UCSD-AML1 (cell line): Measurements from ENCODE around the gene TNXB.
"Not testable (repeated sequence)": the region's sequence is repeated elsewhere in the genome, so short reads cannot be mapped to it uniquely, and the experiment has no call there.

Source experiments
- DNase-seq: peaks from one replicate; lab custom pipeline; 2025; ENCODE audit not compliant: unreplicated experiment; lab: John Stamatoyannopoulos, UW

Gene TNXB

DNA sequence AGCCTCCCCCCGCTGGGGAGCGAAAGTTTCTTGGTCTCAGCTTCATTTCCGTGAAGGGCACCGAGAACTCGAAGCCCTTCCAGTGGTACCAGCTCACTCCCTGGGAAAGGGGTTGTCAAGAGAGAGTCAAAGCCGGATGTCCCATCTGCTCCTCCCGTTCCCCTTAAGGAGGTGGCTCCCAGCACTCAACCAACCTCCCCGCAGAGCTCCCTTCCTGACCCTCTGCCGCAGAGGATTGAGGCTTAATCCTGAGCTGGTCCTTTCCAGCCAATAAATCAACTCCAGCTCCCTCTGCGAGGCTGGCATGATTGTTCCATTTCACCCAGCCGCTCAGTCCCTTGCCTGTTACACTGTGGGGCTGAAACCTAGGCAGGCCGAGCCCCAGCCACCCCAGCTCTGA lies 100.5 kb downstream of the TNXB start:
- not testable (repeated sequence) for DNase-seq

GRCh38 chr6:32008037-32008436 lies 101.1 kb downstream of the TNXB start:
- not testable (repeated sequence) for DNase-seq

DNA sequence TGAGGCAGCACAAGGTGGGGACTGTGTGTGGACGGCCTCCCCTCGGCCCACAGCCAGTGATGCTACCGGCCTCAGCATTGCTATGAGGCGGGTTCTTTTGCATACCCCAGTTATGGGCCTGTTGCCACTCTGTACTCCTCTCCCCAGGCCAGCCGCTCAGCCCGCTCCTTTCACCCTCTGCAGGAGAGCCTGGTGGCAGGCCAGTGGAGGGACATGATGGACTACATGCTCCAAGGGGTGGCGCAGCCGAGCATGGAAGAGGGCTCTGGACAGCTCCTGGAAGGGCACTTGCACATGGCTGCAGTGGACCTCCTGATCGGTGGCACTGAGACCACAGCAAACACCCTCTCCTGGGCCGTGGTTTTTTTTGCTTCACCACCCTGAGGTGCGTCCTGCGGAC lies 102.1 kb downstream of the TNXB start:
- DNase-seq, result not testable (repeated sequence)

- not testable (repeated sequence) for DNase-seq
Measured at GRCh38 chr6:32005991-32006529, 103.1 kb downstream of the TNXB start.

- not testable (repeated sequence) for DNase-seq
Measured at GRCh38 chr6:32005538-32005880, 103.6 kb downstream of the TNXB start.

- DNase-seq, result not testable (repeated sequence)
Measured at GRCh38 chr6:32004864-32005537, 104.1 kb downstream of the TNXB start.

DNA sequence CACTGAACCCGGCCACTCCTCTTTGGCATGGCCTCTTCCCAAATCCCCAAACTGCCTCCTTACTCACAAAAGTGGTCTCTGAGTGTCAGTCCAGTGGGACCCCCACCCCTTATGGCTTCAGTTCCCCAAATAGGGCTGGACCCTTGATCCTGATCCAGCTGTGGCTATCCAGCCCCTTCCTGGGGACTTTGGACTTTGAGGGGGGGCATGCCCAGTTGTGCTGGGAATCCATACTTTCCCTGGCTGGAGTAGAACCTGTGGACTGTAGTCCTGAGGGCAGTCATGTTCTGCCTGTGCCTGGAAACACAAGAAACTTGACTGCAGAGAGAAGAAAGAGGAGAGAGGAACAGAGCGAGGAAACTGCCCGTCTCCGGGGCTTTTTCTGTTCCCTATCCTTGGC lies 104.7 kb downstream of the TNXB start:
- not testable (repeated sequence) for DNase-seq

GRCh38 chr6:32003301-32003700 lies 105.8 kb downstream of the TNXB start:
- DNase-seq, result not testable (repeated sequence)

- DNase-seq, result not testable (repeated sequence)
Measured at GRCh38 chr6:32002546-32003268, 106.4 kb downstream of the TNXB start.

- DNase-seq, result not testable (repeated sequence)
Measured at GRCh38 chr6:31996385-31996784, 112.8 kb downstream of the TNXB start.

- DNase-seq, result not testable (repeated sequence)
Measured at GRCh38 chr6:31994421-31994820, 114.7 kb downstream of the TNXB start.
